Kidney epithelial cell (primary cell): ENCODE data around the gene ERFE. TPM values are rescaled to one million over a fixed set of nuclear protein-coding genes. Genes with fewer than 3 reads are reported as not detected.
"Not testable (repeated sequence)": the region's sequence is repeated elsewhere in the genome, so short reads cannot be mapped to it uniquely, and the experiment has no call there.

Experiments used
- DNase-seq: peaks from one replicate; pipeline ENCODE4 v3.0.0-alpha.2; 2010; ENCODE audit warnings: low read depth
- H3K27me3 ChIP-seq: 2 replicates; pipeline ENCODE4 v1.6.0; 2011; ENCODE audit warnings: low read length; ENCODE audit not compliant: control insufficient read depth, insufficient read depth
- H3K36me3 ChIP-seq: 2 replicates; pipeline ENCODE4 v1.5.1; 2011; ENCODE audit warnings: low read length; ENCODE audit not compliant: control insufficient read depth, insufficient read depth
- H3K4me3 ChIP-seq: 2 replicates; pipeline ENCODE4 v1.5.1; 2011; ENCODE audit warnings: low read depth, mild to moderate bottlenecking, control low read depth, low read length
- CTCF ChIP-seq: IDR thresholded peaks from 2 replicates; pipeline ENCODE4 v1.5.1; 2011; ENCODE audit warnings: mild to moderate bottlenecking, moderate library complexity, low read length, control low read depth, inconsistent platforms; ENCODE audit not compliant: insufficient read depth, poor library complexity, severe bottlenecking
- total RNA-seq: library from RNA; depleted of rRNA; stranded (reverse); fragments of >200 nt; gene quantifications from 2 replicates; pipeline ENCODE4 v1.2.3, GENCODE V29; 2015

ERFE gene
- total RNA-seq = 106 and 113 TPM in 2 replicates

GRCh38 chr2:238158509-238159070 lies at the start of gene ERFE:
TSS of gene ERFE (plus strand) at chr2:238158970. CDS start at chr2:238159008, 38 bp downstream.
- Histone ChIP-seq H3K4me3 (peak within 1 kb of the TSS; percentile 55), H3K36me3 (no peaks in the 10 kb centered on the region), H3K27me3 (no peaks in the 10 kb centered on the region)
- no peak for DNase-seq
- peak; percentile 18 for TF ChIP-seq CTCF

GRCh38 chr2:238113611-238114010 lies 45.2 kb upstream of the ERFE start:
- Histone ChIP-seq H3K27me3 (no peaks in the 10 kb centered on the region), H3K36me3 (no peaks in the 10 kb centered on the region), H3K4me3 (no peak overlapping the region)
- TF ChIP-seq CTCF = no peak
- no peak for DNase-seq

- TF ChIP-seq CTCF = no peak
- DNase-seq = no peak
- Histone ChIP-seq H3K27me3 (peaks cover 3% of the 10 kb centered on the region), H3K4me3 (no peak overlapping the region), H3K36me3 (no peaks in the 10 kb centered on the region)
These were observed 44.4 kb upstream of the ERFE start for GRCh38 chr2:238114331-238114841.

- TF ChIP-seq CTCF = no peak
- Histone ChIP-seq H3K36me3 (no peaks in the 10 kb centered on the region), H3K27me3 (peaks cover 9% of the 10 kb centered on the region), H3K4me3 (no peak overlapping the region)
- no peak for DNase-seq
These were observed 43.7 kb upstream of the ERFE start for GRCh38 chr2:238114851-238115660.

GRCh38 chr2:238115709-238116108 lies 43.1 kb upstream of the ERFE start:
- peaks cover 15% of the 10 kb centered on the region for H3K27me3 ChIP-seq

GRCh38 chr2:238116298-238117198 lies 42.2 kb upstream of the ERFE start:
- DNase-seq = no peak
- TF ChIP-seq CTCF = no peak
- Histone ChIP-seq H3K27me3 (peaks cover 20% of the 10 kb centered on the region), H3K4me3 (no peak overlapping the region), H3K36me3 (no peaks in the 10 kb centered on the region)

More at GRCh38 chr2:238115709-238116108, 43.1 kb upstream of the ERFE start:
- not testable (repeated sequence) for DNase-seq, H3K4me3 ChIP-seq, H3K36me3 ChIP-seq
